ENCODE results near the gene TBC1D3B.
"Not testable (repeated sequence)": the region's sequence is repeated elsewhere in the genome, so short reads cannot be mapped to it uniquely, and the experiment has no call there.

The TBC1D3B gene

GRCh38 chr17:36211484-36212271 is 35.2 kb upstream of the TBC1D3B start:
- not testable (repeated sequence) for H3K36me3 ChIP-seq (ENCODE audit: control insufficient read depth in 5 of 5, insufficient read depth in 5 of 5, low read length in 5 of 5); H3K27ac ChIP-seq (ENCODE audit: low read depth, low read length); H3K9me3 ChIP-seq (ENCODE audit: control insufficient read depth in 5 of 5, low read length in 5 of 5); H3K9ac ChIP-seq (ENCODE audit: low read length in 5 of 5); H3K27me3 ChIP-seq (ENCODE audit: control insufficient read depth in 5 of 5, insufficient read depth in 4 of 5, low read length in 5 of 5); H3K4me3 ChIP-seq (ENCODE audit: low read depth in 1 of 5, low read length in 5 of 5)
- peaks cover 0 to 26% (median 0%) of the 10 kb centered on the region in 5 donors for H3K4me1 ChIP-seq (ENCODE audit: control insufficient read depth in 5 of 5, insufficient read depth in 5 of 5, low read length in 5 of 5)

GRCh38 chr17:36210439-36211211 is 34.2 kb upstream of the TBC1D3B start, which contains the start of gene CCL4L2:
TSS of gene CCL4L2 (plus strand) at chr17:36211063.
- not testable (repeated sequence) for H3K27ac ChIP-seq (ENCODE audit: low read depth, low read length); H3K4me3 ChIP-seq (ENCODE audit: low read depth in 1 of 5, low read length in 5 of 5); H3K9me3 ChIP-seq (ENCODE audit: control insufficient read depth in 5 of 5, low read length in 5 of 5); H3K27me3 ChIP-seq (ENCODE audit: control insufficient read depth in 5 of 5, insufficient read depth in 4 of 5, low read length in 5 of 5); H3K9ac ChIP-seq (ENCODE audit: low read length in 5 of 5); H3K36me3 ChIP-seq (ENCODE audit: control insufficient read depth in 5 of 5, insufficient read depth in 5 of 5, low read length in 5 of 5)
- peaks cover 0 to 23% (median 0%) of the 10 kb centered on the region in 5 donors for H3K4me1 ChIP-seq (ENCODE audit: control insufficient read depth in 5 of 5, insufficient read depth in 5 of 5, low read length in 5 of 5)

GRCh38 chr17:36209575-36209974 is 33.1 kb upstream of the TBC1D3B start:
- no peaks in the 10 kb centered on the region for H3K36me3 ChIP-seq (ENCODE audit: control insufficient read depth in 5 of 5, insufficient read depth in 5 of 5, low read length in 5 of 5)
- H3K27ac ChIP-seq (ENCODE audit: low read depth, low read length): no peak overlapping the region
- H3K4me3 ChIP-seq (ENCODE audit: low read depth in 1 of 5, low read length in 5 of 5): no peak overlapping the region
- H3K9me3 ChIP-seq (ENCODE audit: control insufficient read depth in 5 of 5, low read length in 5 of 5): no peaks in the 10 kb centered on the region
- H3K9ac ChIP-seq (ENCODE audit: low read length in 5 of 5): no peak overlapping the region
- H3K4me1 ChIP-seq (ENCODE audit: control insufficient read depth in 5 of 5, insufficient read depth in 5 of 5, low read length in 5 of 5): peaks cover 0 to 17% (median 0%) of the 10 kb centered on the region in 5 donors
- H3K27me3 ChIP-seq (ENCODE audit: control insufficient read depth in 5 of 5, insufficient read depth in 4 of 5, low read length in 5 of 5): peaks cover 0 to 5% (median 0%) of the 10 kb centered on the region in 5 donors

DNA sequence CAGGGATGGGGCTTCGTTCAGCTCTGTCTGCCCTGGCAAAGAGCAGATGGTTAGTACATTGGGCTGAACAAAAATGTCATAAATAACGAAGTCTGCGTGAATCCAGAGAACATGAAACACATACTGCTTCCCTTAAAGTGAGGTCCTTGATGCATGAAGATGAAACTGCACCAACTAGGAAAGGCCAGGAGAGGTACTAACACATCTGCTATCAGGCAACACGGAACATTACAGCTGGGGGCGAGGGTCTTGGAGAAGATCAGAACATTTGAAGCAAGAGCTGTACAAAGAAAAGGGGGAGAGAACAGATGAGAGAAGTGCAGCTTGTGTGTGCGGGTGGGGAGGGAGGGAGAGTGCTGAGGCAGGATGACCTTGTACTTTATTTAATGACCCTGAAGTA is 30.9 kb upstream of the TBC1D3B start:
- H3K9me3 ChIP-seq (ENCODE audit: control insufficient read depth in 5 of 5, low read length in 5 of 5); H3K36me3 ChIP-seq (ENCODE audit: control insufficient read depth in 5 of 5, insufficient read depth in 5 of 5, low read length in 5 of 5); H3K9ac ChIP-seq (ENCODE audit: low read length in 5 of 5); H3K4me3 ChIP-seq (ENCODE audit: low read depth in 1 of 5, low read length in 5 of 5); H3K27ac ChIP-seq (ENCODE audit: low read depth, low read length); H3K27me3 ChIP-seq (ENCODE audit: control insufficient read depth in 5 of 5, insufficient read depth in 4 of 5, low read length in 5 of 5): not testable (repeated sequence)
- peaks cover 0 to 22% (median 0%) of the 10 kb centered on the region in 5 donors for H3K4me1 ChIP-seq (ENCODE audit: control insufficient read depth in 5 of 5, insufficient read depth in 5 of 5, low read length in 5 of 5)

DNA sequence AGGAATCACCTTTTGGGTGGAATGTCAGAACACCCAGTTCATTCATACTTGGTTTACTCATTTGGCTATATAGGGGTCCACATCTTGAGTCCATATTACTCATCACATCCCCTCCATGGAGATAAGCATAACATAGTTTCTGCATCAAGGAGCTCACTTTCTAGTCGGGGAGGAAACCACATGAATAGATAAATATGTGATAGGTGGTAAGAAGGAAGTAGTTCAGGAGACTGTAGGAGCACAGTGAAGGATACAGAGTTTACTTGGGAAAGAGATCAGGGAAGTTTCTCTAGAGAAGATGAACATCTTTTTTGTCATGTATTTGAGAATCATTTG is 30.0 kb upstream of the TBC1D3B start:
- not testable (repeated sequence) for H3K4me3 ChIP-seq (ENCODE audit: low read depth in 1 of 5, low read length in 5 of 5); H3K36me3 ChIP-seq (ENCODE audit: control insufficient read depth in 5 of 5, insufficient read depth in 5 of 5, low read length in 5 of 5); H3K9ac ChIP-seq (ENCODE audit: low read length in 5 of 5); H3K9me3 ChIP-seq (ENCODE audit: control insufficient read depth in 5 of 5, low read length in 5 of 5); H3K27me3 ChIP-seq (ENCODE audit: control insufficient read depth in 5 of 5, insufficient read depth in 4 of 5, low read length in 5 of 5); H3K27ac ChIP-seq (ENCODE audit: low read depth, low read length)
- peaks cover 0 to 13% (median 0%) of the 10 kb centered on the region in 5 donors for H3K4me1 ChIP-seq (ENCODE audit: control insufficient read depth in 5 of 5, insufficient read depth in 5 of 5, low read length in 5 of 5)

DNA sequence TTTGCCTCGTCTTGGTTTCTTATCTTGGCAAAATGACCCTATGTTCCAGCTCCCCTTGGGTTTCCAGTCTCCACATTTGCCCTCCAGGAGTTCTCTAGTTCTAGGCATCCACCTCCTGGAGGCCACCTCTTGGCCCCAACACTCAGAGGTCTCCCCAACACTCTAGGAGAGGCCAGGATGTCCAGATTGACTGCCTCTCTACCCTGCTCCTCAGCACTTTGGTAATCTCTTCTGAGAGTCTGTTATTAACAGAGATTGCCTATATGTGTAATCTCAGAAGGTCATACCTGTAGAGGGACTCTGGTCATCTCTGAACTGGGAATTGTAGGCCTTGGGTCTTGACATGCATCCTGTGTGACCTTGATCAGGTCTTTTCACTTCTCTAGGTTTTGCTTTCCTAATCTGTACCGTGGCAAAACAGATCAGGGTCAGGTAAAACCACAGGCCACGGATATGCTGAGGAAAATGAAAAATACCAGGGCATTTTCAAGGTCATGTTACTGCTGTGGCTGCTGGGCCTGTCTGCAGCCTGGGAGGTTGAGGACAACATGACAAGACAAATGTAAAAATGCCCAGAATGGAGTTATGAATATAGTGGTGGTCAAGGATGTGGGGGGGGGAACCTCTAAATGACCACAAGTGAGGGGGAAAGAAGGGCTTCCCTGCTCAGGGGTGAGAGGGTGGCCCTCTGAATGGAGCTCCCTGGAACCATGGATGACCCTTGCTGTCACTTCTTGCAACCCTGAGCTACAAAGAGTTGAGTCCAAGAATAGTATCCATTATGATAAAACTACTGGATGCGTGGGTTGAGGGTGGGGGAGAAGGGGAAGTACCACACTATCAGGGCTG is 29.4 kb upstream of the TBC1D3B start:
- no peaks in the 10 kb centered on the region for H3K9me3 ChIP-seq (ENCODE audit: control insufficient read depth in 5 of 5, low read length in 5 of 5)
- peaks cover 0 to 12% (median 0%) of the 10 kb centered on the region in 5 donors for H3K4me1 ChIP-seq (ENCODE audit: control insufficient read depth in 5 of 5, insufficient read depth in 5 of 5, low read length in 5 of 5)
- no peaks in the 10 kb centered on the region for H3K36me3 ChIP-seq (ENCODE audit: control insufficient read depth in 5 of 5, insufficient read depth in 5 of 5, low read length in 5 of 5)
- no peak overlapping the region for H3K27ac ChIP-seq (ENCODE audit: low read depth, low read length)
- H3K27me3 ChIP-seq (ENCODE audit: control insufficient read depth in 5 of 5, insufficient read depth in 4 of 5, low read length in 5 of 5): peaks cover 0 to 2% (median 0%) of the 10 kb centered on the region in 5 donors
- H3K4me3 ChIP-seq (ENCODE audit: low read depth in 1 of 5, low read length in 5 of 5): no peak overlapping the region
- no peak overlapping the region for H3K9ac ChIP-seq (ENCODE audit: low read length in 5 of 5)

DNA sequence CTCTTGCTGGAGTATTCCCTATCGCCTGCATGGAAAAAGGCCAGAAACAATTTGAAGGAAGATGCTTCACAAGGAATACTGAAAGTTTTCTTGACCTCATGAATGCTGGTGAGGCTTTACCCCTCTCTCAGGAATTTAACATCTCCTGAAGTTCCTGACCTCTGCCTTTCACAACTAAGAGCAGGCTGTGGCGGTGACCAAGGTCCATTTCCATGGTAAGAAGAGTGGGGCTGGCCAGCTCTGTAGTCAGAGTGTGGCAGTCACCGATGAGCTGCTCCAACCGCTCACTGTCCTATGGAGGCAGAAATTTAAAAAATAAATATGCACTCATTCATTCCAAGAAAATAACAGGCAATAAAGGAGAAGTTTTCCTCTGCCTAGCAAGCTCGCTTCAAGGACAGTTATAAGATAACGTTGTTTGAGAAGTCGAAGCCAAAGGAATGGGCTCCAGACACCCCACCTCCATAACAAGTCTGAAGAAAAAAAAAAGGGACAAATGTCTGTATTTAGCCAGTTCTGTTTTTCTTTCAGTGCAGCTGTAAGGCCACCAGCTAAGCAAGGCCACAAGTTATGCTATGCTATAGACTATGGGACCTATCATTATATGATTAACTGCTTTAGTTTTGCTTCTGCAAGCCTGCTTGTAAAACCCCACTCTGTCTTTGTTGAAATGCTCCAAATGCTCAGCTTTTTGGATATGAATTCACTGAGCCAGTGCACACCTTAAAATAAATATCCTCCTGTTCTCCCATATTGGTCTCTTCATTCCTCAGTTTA is 28.5 kb upstream of the TBC1D3B start:
- Histone ChIP-seq H3K9me3 (ENCODE audit: control insufficient read depth in 5 of 5, low read length in 5 of 5) (no peaks in the 10 kb centered on the region), H3K27me3 (ENCODE audit: control insufficient read depth in 5 of 5, insufficient read depth in 4 of 5, low read length in 5 of 5) (no peaks in the 10 kb centered on the region), H3K9ac (ENCODE audit: low read length in 5 of 5) (no peak overlapping the region), H3K36me3 (ENCODE audit: control insufficient read depth in 5 of 5, insufficient read depth in 5 of 5, low read length in 5 of 5) (no peaks in the 10 kb centered on the region), H3K27ac (ENCODE audit: low read depth, low read length) (no peak overlapping the region), H3K4me3 (ENCODE audit: low read depth in 1 of 5, low read length in 5 of 5) (no peak overlapping the region), H3K4me1 (ENCODE audit: control insufficient read depth in 5 of 5, insufficient read depth in 5 of 5, low read length in 5 of 5) (peaks cover 0 to 7% (median 0%) of the 10 kb centered on the region in 5 donors)

GRCh38 chr17:36203335-36203734 is 26.9 kb upstream of the TBC1D3B start:
- no peak overlapping the region for H3K27ac ChIP-seq (ENCODE audit: low read depth, low read length)
- no peaks in the 10 kb centered on the region for H3K36me3 ChIP-seq (ENCODE audit: control insufficient read depth in 5 of 5, insufficient read depth in 5 of 5, low read length in 5 of 5)
- H3K4me3 ChIP-seq (ENCODE audit: low read depth in 1 of 5, low read length in 5 of 5): no peak overlapping the region
- no peaks in the 10 kb centered on the region for H3K9me3 ChIP-seq (ENCODE audit: control insufficient read depth in 5 of 5, low read length in 5 of 5)
- peaks cover 0 to 11% (median 0%) of the 10 kb centered on the region in 5 donors for H3K4me1 ChIP-seq (ENCODE audit: control insufficient read depth in 5 of 5, insufficient read depth in 5 of 5, low read length in 5 of 5)
- peaks cover 0 to 5% (median 0%) of the 10 kb centered on the region in 5 donors for H3K27me3 ChIP-seq (ENCODE audit: control insufficient read depth in 5 of 5, insufficient read depth in 4 of 5, low read length in 5 of 5)
- H3K9ac ChIP-seq (ENCODE audit: low read length in 5 of 5): no peak overlapping the region

DNA sequence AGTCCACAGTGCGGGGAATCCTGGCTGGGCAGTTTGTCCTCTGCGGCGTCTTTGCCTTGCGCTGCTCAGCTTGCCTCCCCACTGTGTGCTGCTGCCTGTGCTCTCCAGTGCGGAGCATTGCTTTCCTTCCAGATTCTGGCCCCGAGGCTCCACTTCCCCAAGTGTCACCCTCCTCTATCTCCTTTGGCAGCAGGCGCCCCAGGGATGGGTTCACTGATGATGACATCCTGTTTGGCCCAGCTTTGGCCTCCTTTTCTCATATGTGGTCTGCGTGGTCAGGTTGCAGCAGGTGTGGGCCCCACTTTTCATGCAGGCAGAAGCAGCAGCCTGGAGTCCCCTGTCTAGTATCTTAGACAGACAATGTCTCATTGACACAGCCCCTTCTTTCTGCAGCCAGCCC is 25.1 kb upstream of the TBC1D3B start:
- not testable (repeated sequence) for H3K36me3 ChIP-seq (ENCODE audit: control insufficient read depth in 5 of 5, insufficient read depth in 5 of 5, low read length in 5 of 5); H3K9me3 ChIP-seq (ENCODE audit: control insufficient read depth in 5 of 5, low read length in 5 of 5); H3K27me3 ChIP-seq (ENCODE audit: control insufficient read depth in 5 of 5, insufficient read depth in 4 of 5, low read length in 5 of 5); H3K9ac ChIP-seq (ENCODE audit: low read length in 5 of 5); H3K27ac ChIP-seq (ENCODE audit: low read depth, low read length); H3K4me3 ChIP-seq (ENCODE audit: low read depth in 1 of 5, low read length in 5 of 5)
- H3K4me1 ChIP-seq (ENCODE audit: control insufficient read depth in 5 of 5, insufficient read depth in 5 of 5, low read length in 5 of 5): peaks cover 0 to 23% (median 0%) of the 10 kb centered on the region in 5 donors

Data from subcutaneous abdominal adipose tissue (tissue), 5 donors.